Heart left ventricle (tissue), 13 donors: ENCODE measurements around the gene KLHL13.
"Not testable (repeated sequence)": the region's sequence is repeated elsewhere in the genome, so short reads cannot be mapped to it uniquely, and the experiment has no call there.

Experiments
- POLR2A ChIP-seq, 2 donors: fragments of 450-650 bp; IDR thresholded peaks; one replicate each; pipeline ENCODE4 v1.6.1; 2017; ENCODE audit warnings: antibody characterized with exemption in 2 of 2, mild to moderate bottlenecking in 2 of 2, moderate library complexity in 2 of 2
- TF ChIP-seq, protein P1 (sequence below), 12 donors: fragments of 200-600 bp; sonication (generic) in 4 of 12; IDR thresholded peaks; one replicate each; pipeline versions ENCODE4 v1.5.0 to v1.8.0; 2018 to 2022; ENCODE audit warnings: antibody characterized with exemption in 12 of 12, mild to moderate bottlenecking in 5 of 12
- donor health status: ischemic (EF 13 %, LVEDD 7.1; RV severe dilation, severe dysfunction).
- donor health status: DM: no; HTN: yes; CAD: no.
- donor health status: DM: no; HTN: no; CAD: no.
- donor health status: ischemic (EF 25% LVEDD 6.9; RV normal size, moderate dysfunction).
- donor health status: ischemic (EF 25% LVEDD 5.7; RV mildly dilated, moderate dysfunction).
- donor health status: ischemic (EF 35%, LVEDD 5.7; RV mildly dilated, moderate dysfunction).
- donor health status: nonischemic (EF 11% LVEDD 7.7; RV severe dilation, severe dysfunction).
- donor health status: DM: yes; HTN: yes; CAD: no.
- donor health status: PGD.
- donor health status: ischemic (EF 29% LVEDD 5.4; RV normal size, mild dysfunction).
- donor health status: nonischemic (EF 23%, LVEDD 6.1; RV moderate dilation, normal function).

DNA sequence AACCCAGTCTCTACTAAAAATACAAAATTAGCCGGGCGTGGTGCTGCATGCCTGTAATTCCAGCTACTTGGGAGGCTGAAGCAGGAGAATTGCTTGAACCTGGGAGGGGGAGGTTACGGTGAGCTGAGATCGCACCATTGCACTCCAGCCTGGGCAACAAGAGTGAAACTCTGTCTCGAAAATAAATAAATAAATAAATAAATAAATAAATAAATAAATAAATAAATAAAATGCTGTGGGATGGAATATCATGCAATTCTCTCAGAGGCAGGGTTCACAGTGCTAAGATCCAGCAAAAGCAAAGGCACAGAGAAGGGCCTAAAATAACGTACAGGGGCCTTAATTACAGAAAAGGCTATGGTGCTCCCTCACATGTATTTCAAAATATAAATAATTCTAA, 114.2 kb downstream of the KLHL13 start:
- TF ChIP-seq POLR2A (IDR thresholded peaks at IDR 0.05), result not testable (repeated sequence)
- TF ChIP-seq, protein P1, sequence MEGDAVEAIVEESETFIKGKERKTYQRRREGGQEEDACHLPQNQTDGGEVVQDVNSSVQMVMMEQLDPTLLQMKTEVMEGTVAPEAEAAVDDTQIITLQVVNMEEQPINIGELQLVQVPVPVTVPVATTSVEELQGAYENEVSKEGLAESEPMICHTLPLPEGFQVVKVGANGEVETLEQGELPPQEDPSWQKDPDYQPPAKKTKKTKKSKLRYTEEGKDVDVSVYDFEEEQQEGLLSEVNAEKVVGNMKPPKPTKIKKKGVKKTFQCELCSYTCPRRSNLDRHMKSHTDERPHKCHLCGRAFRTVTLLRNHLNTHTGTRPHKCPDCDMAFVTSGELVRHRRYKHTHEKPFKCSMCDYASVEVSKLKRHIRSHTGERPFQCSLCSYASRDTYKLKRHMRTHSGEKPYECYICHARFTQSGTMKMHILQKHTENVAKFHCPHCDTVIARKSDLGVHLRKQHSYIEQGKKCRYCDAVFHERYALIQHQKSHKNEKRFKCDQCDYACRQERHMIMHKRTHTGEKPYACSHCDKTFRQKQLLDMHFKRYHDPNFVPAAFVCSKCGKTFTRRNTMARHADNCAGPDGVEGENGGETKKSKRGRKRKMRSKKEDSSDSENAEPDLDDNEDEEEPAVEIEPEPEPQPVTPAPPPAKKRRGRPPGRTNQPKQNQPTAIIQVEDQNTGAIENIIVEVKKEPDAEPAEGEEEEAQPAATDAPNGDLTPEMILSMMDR (IDR thresholded peaks at IDR 0.05), result not testable (repeated sequence)
